ENCODE data around the gene SERPIND1. TPM values are rescaled to one million over a fixed set of nuclear protein-coding genes. Genes with fewer than 3 reads are reported as not detected.
"Not testable (repeated sequence)": the region's sequence is repeated elsewhere in the genome, so short reads cannot be mapped to it uniquely, and the experiment has no call there.

The SERPIND1 gene
- total RNA-seq, 4 donors from 2014 or later = 0.22 TPM; not detected in 3

GRCh38 chr22:20816559-20816958, 42.6 kb downstream of the SERPIND1 start:
- no peaks in the 10 kb centered on the region for H3K27me3 ChIP-seq
- no peak overlapping the region for H3K4me3 ChIP-seq
- DNase-seq (no peak), ATAC-seq (no peak)
- no peaks in the 10 kb centered on the region for H3K4me1 ChIP-seq
- in situ Hi-C loops (cut with MboI; ENCODE audit: low sequenced_read_pairs in 4 of 4) (no loop called here), intact Hi-C loops (cut with DNase I; ENCODE audit: low total_unique reads) (no loop called here)
- TF ChIP-seq POLR2A (IDR thresholded peaks at IDR 0.05) (no peak), CTCF (IDR thresholded peaks at IDR 0.05 in 4 of 5, conservative IDR thresholded peaks at IDR 0.05 in 1 of 5) (no peak)
- no peaks in the 10 kb centered on the region for H3K9me3 ChIP-seq
- peaks cover 7 to 78% of the 10 kb centered on the region in 2 donors for H3K36me3 ChIP-seq
- H3K27ac ChIP-seq = no peak overlapping the region

DNA sequence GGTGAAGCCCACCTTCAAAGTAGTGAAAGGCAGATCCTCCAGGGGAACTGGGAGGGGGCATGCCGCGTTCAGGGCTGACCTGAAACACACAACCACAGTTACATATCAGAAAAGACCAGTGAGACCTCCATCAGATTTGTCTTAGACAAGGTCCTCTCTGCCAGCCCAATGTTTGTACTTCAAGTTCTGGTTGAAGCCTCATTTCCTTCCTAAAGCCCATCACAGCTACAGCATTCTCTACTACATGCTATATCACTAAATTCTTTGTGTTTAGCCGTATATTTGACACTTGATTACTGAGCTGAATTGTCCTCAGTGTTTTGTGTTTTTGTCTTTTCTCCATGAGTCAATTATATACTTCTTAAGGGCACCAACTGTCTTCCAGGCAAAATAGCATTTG, 44.6 kb downstream of the SERPIND1 start:
- in situ Hi-C loops (cut with MboI; ENCODE audit: low sequenced_read_pairs in 4 of 4) = no loop called here
- H3K36me3 ChIP-seq = peaks cover 0 to 69% of the 10 kb centered on the region in 2 donors
- H3K9me3 ChIP-seq = no peaks in the 10 kb centered on the region
- no peak overlapping the region for H3K27ac ChIP-seq
- no peak for DNase-seq
- no peaks in the 10 kb centered on the region for H3K27me3 ChIP-seq
- ATAC-seq = no peak
- no peak overlapping the region for H3K4me3 ChIP-seq
- H3K4me1 ChIP-seq = no peaks in the 10 kb centered on the region
- intact Hi-C loops (cut with DNase I; ENCODE audit: low total_unique reads) = no loop called here
- TF ChIP-seq POLR2A (IDR thresholded peaks at IDR 0.05) = no peak
- TF ChIP-seq CTCF (IDR thresholded peaks at IDR 0.05 in 4 of 5, conservative IDR thresholded peaks at IDR 0.05 in 1 of 5) = no peak

GRCh38 chr22:20819471-20819870, 45.6 kb downstream of the SERPIND1 start:
- H3K4me1 ChIP-seq = no peaks in the 10 kb centered on the region
- peaks cover 0 to 63% of the 10 kb centered on the region in 2 donors for H3K36me3 ChIP-seq
- no peak for TF ChIP-seq CTCF (IDR thresholded peaks at IDR 0.05 in 4 of 5, conservative IDR thresholded peaks at IDR 0.05 in 1 of 5)
- no peak for TF ChIP-seq POLR2A (IDR thresholded peaks at IDR 0.05)
- H3K27ac ChIP-seq = no peak overlapping the region
- intact Hi-C loops (cut with DNase I; ENCODE audit: low total_unique reads) (no loop called here), in situ Hi-C loops (cut with MboI; ENCODE audit: low sequenced_read_pairs in 4 of 4) (no loop called here)
- DNase-seq (no peak), ATAC-seq (no peak)
- H3K27me3 ChIP-seq = no peaks in the 10 kb centered on the region
- H3K9me3 ChIP-seq = no peaks in the 10 kb centered on the region
- no peak overlapping the region for H3K4me3 ChIP-seq

GRCh38 chr22:20821717-20822239, 47.9 kb downstream of the SERPIND1 start:
- ATAC-seq; H3K9me3 ChIP-seq; H3K4me3 ChIP-seq; DNase-seq; H3K27ac ChIP-seq; intact Hi-C loops (cut with DNase I; ENCODE audit: low total_unique reads); in situ Hi-C loops (cut with MboI; ENCODE audit: low sequenced_read_pairs in 4 of 4); H3K4me1 ChIP-seq; H3K27me3 ChIP-seq: not testable (repeated sequence)
- H3K36me3 ChIP-seq = peaks cover 0 to 44% of the 10 kb centered on the region in 2 donors

DNA sequence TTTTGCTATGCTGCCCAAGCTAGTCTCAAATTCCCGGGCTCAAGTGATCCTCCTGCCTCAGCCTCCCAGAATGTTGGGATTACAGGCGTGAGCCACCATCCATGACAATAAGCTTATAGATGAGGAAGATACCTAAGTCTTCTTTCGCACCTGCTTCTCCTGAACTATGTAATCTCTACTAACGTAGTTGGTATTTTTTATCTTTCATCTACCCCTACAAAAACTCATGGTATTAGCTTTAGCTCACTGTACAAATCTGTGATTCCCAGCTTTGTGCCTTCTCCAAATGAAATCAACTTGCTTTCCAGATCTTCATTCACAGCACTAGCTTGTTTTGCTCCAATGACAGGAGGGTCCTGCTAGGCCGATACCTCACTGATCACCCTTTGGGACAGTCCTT, 48.3 kb downstream of the SERPIND1 start:
- Histone ChIP-seq H3K4me1 (no peaks in the 10 kb centered on the region), H3K9me3 (no peaks in the 10 kb centered on the region), H3K27me3 (no peaks in the 10 kb centered on the region), H3K27ac (no peak overlapping the region), H3K4me3 (no peak overlapping the region), H3K36me3 (peaks cover 0 to 39% of the 10 kb centered on the region in 2 donors)
- no peak for DNase-seq
- in situ Hi-C loops (cut with MboI; ENCODE audit: low sequenced_read_pairs in 4 of 4) = no loop called here
- ATAC-seq = no peak
- intact Hi-C loops (cut with DNase I; ENCODE audit: low total_unique reads) = no loop called here
- TF ChIP-seq CTCF (IDR thresholded peaks at IDR 0.05 in 4 of 5, conservative IDR thresholded peaks at IDR 0.05 in 1 of 5) = no peak
- no peak for TF ChIP-seq POLR2A (IDR thresholded peaks at IDR 0.05)
